ENCODE results near the gene ZFP91.

DNA sequence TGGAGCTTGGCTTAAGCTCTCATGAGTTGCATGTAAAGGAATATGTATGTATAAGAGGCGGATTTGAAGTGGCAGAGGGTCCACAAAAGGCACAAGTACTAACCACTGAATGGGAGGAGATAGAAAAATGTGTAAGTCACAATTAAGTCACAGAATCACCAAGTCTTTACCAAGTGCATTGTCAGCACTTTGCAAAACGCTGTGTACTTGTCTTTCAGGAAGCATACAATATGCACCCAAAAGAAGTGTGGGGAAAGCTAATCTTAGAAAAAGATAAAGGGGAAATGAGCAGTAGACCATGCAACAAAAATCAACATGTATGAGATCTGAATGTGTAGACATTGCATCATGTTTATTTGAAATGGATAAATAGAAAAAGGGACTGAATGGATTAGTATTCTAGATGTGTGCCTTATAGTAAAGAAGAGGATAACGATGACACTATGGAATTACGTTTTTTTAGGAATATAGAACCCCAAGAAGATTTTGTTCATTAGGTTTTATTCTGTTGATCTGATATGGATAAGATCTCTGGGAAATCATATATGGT is 48.1 kb downstream of the ZFP91 start:
- TF ChIP-seq, protein P1, sequence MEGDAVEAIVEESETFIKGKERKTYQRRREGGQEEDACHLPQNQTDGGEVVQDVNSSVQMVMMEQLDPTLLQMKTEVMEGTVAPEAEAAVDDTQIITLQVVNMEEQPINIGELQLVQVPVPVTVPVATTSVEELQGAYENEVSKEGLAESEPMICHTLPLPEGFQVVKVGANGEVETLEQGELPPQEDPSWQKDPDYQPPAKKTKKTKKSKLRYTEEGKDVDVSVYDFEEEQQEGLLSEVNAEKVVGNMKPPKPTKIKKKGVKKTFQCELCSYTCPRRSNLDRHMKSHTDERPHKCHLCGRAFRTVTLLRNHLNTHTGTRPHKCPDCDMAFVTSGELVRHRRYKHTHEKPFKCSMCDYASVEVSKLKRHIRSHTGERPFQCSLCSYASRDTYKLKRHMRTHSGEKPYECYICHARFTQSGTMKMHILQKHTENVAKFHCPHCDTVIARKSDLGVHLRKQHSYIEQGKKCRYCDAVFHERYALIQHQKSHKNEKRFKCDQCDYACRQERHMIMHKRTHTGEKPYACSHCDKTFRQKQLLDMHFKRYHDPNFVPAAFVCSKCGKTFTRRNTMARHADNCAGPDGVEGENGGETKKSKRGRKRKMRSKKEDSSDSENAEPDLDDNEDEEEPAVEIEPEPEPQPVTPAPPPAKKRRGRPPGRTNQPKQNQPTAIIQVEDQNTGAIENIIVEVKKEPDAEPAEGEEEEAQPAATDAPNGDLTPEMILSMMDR (IDR thresholded peaks at IDR 0.05) = no peak
- TF ChIP-seq POLR2AphosphoS5 (IDR thresholded peaks at IDR 0.05) = no peak
- TF ChIP-seq EP300 (IDR thresholded peaks at IDR 0.05) = no peak
- TF ChIP-seq POLR2A (IDR thresholded peaks at IDR 0.05) = no peak
